H9 (cell line): Measurements from ENCODE around the gene INPP5A. TPM values are rescaled to one million over a fixed set of nuclear protein-coding genes. Genes with fewer than 3 reads are reported as not detected.

Source experiments
- DNase-seq: peaks from one replicate; pipeline ENCODE4 v3.0.0-alpha.2; 2017
- H2AFZ ChIP-seq: one replicate; pipeline ENCODE4 v1.6.1; 2013; ENCODE audit warnings: mild to moderate bottlenecking, low read length, control low read depth, moderate library complexity
- H2AK5ac ChIP-seq: 2 replicates; pipeline ENCODE4 v1.6.1; 2013; ENCODE audit warnings: low read length, control low read depth, mixed read lengths; ENCODE audit not compliant: insufficient read length
- H2BK120ac ChIP-seq: one replicate; pipeline ENCODE4 v1.6.1; 2013; ENCODE audit warnings: low read depth, mild to moderate bottlenecking, low read length, control low read depth, inconsistent platforms; ENCODE audit not compliant: poor library complexity, severe bottlenecking
- H2BK12ac ChIP-seq: 2 replicates; pipeline ENCODE4 v1.6.1; 2013; ENCODE audit warnings: low read length, control low read depth, mixed read lengths, low read depth; ENCODE audit not compliant: insufficient read length
- H2BK15ac ChIP-seq: 2 replicates; pipeline ENCODE4 v1.6.1; 2013; ENCODE audit warnings: low read depth, low read length, control low read depth
- H2BK20ac ChIP-seq: one replicate; pipeline ENCODE4 v1.6.1; 2013; ENCODE audit warnings: low read depth, mild to moderate bottlenecking, low read length, control low read depth, inconsistent platforms; ENCODE audit not compliant: poor library complexity, severe bottlenecking
- H2BK5ac ChIP-seq: 2 replicates; pipeline ENCODE4 v1.6.1; 2013; ENCODE audit warnings: low read length, control low read depth, mixed read lengths; ENCODE audit not compliant: insufficient read length
- H3K14ac ChIP-seq: 2 replicates; pipeline ENCODE4 v1.6.1; 2013; ENCODE audit warnings: low read length, control low read depth; ENCODE audit not compliant: insufficient read depth
- H3K18ac ChIP-seq: 2 replicates; pipeline ENCODE4 v1.6.1; 2013; ENCODE audit warnings: low read depth, mild to moderate bottlenecking, mixed read lengths, low read length, control low read depth; ENCODE audit not compliant: insufficient read length
- H3K23ac ChIP-seq: 2 replicates; pipeline ENCODE4 v1.6.1; 2013; ENCODE audit warnings: low read length, control low read depth, mixed read lengths, low read depth; ENCODE audit not compliant: insufficient read length
- H3K23me2 ChIP-seq: 2 replicates; pipeline ENCODE4 v1.6.1; 2013; ENCODE audit warnings: low read depth, mild to moderate bottlenecking, mixed read lengths, low read length, control low read depth; ENCODE audit not compliant: insufficient read length, poor library complexity, severe bottlenecking
- H3K27ac ChIP-seq: 2 replicates; pipeline ENCODE4 v1.5.1; 2013; ENCODE audit warnings: low read length, control low read depth, mixed read lengths, low read depth; ENCODE audit not compliant: insufficient read length
- H3K27me3 ChIP-seq: 2 replicates; pipeline ENCODE4 v1.6.1; 2013; ENCODE audit warnings: low read length, control low read depth, inconsistent platforms; ENCODE audit not compliant: insufficient read depth
- H3K4ac ChIP-seq: 2 replicates; pipeline ENCODE4 v1.6.1; 2013; ENCODE audit warnings: low read depth, mild to moderate bottlenecking, control low read depth, inconsistent platforms, low read length, moderate library complexity
- H3K4me1 ChIP-seq: 2 replicates; pipeline ENCODE4 v1.6.1; 2013; ENCODE audit warnings: low read length, control low read depth, inconsistent platforms; ENCODE audit not compliant: insufficient read depth
- H3K4me2 ChIP-seq: 2 replicates; pipeline ENCODE4 v1.6.1; 2013; ENCODE audit warnings: low read length, control low read depth, mixed read lengths; ENCODE audit not compliant: insufficient read length, insufficient read depth
- H3K56ac ChIP-seq: 2 replicates; pipeline ENCODE4 v1.6.1; 2013; ENCODE audit warnings: low read depth, mild to moderate bottlenecking, mixed read lengths, low read length, control low read depth; ENCODE audit not compliant: insufficient read length
- H3K79me1 ChIP-seq: 2 replicates; pipeline ENCODE4 v1.6.1; 2013; ENCODE audit warnings: low read depth, mild to moderate bottlenecking, moderate library complexity, low read length, control low read depth, inconsistent platforms; ENCODE audit not compliant: insufficient read depth, poor library complexity, severe bottlenecking
- H3K79me2 ChIP-seq: 2 replicates; pipeline ENCODE4 v1.6.1; 2013; ENCODE audit warnings: low read length, control low read depth, inconsistent platforms; ENCODE audit not compliant: insufficient read depth
- H3K9ac ChIP-seq: 2 replicates; pipeline ENCODE4 v1.6.1; 2013; ENCODE audit warnings: low read length, control low read depth, mixed read lengths; ENCODE audit not compliant: insufficient read length; ENCODE audit errors: extremely low read depth
- H3K9me3 ChIP-seq: one replicate; pipeline ENCODE4 v1.6.1; 2013; ENCODE audit warnings: low read depth, low read length, inconsistent platforms; ENCODE audit not compliant: control insufficient read depth
- H3T11ph ChIP-seq: one replicate; pipeline ENCODE4 v1.6.1; 2013; ENCODE audit warnings: mild to moderate bottlenecking, low read length, control low read depth, inconsistent platforms
- H4K20me1 ChIP-seq: one replicate; pipeline ENCODE4 v1.6.1; 2013; ENCODE audit not compliant: control insufficient read depth, insufficient read length, insufficient read depth
- H4K5ac ChIP-seq: 2 replicates; pipeline ENCODE4 v1.6.1; 2013; ENCODE audit warnings: low read depth, mild to moderate bottlenecking, mixed read lengths, low read length, control low read depth; ENCODE audit not compliant: insufficient read length
- H4K8ac ChIP-seq: replicated peaks from 2 replicates; pipeline ENCODE4 v1.6.1; 2013; ENCODE audit warnings: low read length, control low read depth, mixed read lengths, low read depth; ENCODE audit not compliant: insufficient read length
- H4K91ac ChIP-seq: 2 replicates; pipeline ENCODE4 v1.6.1; 2013; ENCODE audit warnings: low read depth, mild to moderate bottlenecking, moderate library complexity, mixed read lengths, low read length, control low read depth; ENCODE audit not compliant: insufficient read length
- H3K27ac Mint-ChIP-seq, 3 experiments: 2 replicates in 2 of 3; 3 replicates in 1 of 3; pipeline ENCODE4 v1.8.0; 2020 to 2021; ENCODE audit warnings: mixed read lengths in 3 of 3, mild to moderate bottlenecking in 1 of 3, moderate library complexity in 1 of 3
- H3K27me3 Mint-ChIP-seq: 2 replicates; pipeline ENCODE4 v1.8.0; 2021; ENCODE audit warnings: low read depth, mild to moderate bottlenecking, moderate library complexity, mixed read lengths
- H3K36me3 Mint-ChIP-seq, 3 experiments: 2 replicates in 2 of 3; 3 replicates in 1 of 3; pipeline ENCODE4 v1.8.0; 2020 to 2021; ENCODE audit warnings: low read depth in 3 of 3, mixed read lengths in 3 of 3; ENCODE audit not compliant: insufficient read depth in 1 of 3
- H3K4me1 Mint-ChIP-seq, 2 experiments: 2 replicates each; pipeline ENCODE4 v1.8.0; 2020; ENCODE audit warnings: mixed read lengths in 2 of 2
- H3K4me3 Mint-ChIP-seq, 2 experiments: 2 replicates in 1 of 2; 3 replicates in 1 of 2; pipeline ENCODE4 v1.8.0; 2020 to 2021; ENCODE audit warnings: mild to moderate bottlenecking in 2 of 2, mixed read lengths in 2 of 2, moderate library complexity in 1 of 2
- H3K9me3 Mint-ChIP-seq, 2 experiments: 2 replicates in 1 of 2; 3 replicates in 1 of 2; pipeline ENCODE4 v1.8.0; 2020; ENCODE audit warnings: mild to moderate bottlenecking in 2 of 2, mixed read lengths in 2 of 2, moderate library complexity in 1 of 2
- WGBS: extraction: QIAGEN DNeasy Blood & Tissue Kit; methylation state at CpG from one replicate; pipeline ENCODE4 v1.1.7; 2013; ENCODE audit warnings: missing lambda C conversion rate, low lambda C conversion rate, mixed read lengths; ENCODE audit not compliant: insufficient read length; ENCODE audit errors: extremely low coverage; 5-methylcytosine and 5-hydroxymethylcytosine counted together
- total RNA-seq: library from RNA; stranded (reverse); gene quantifications from 2 replicates; pipeline ENCODE4 v1.2.1, GENCODE V29; 2021
- TF ChIP-seq, protein P1 (sequence below): fragments of 200-600 bp; sonication (generic); conservative IDR thresholded peaks from 3 replicates; pipeline ENCODE4 v1.8.0; 2021; ENCODE audit warnings: antibody characterized with exemption, mild to moderate bottlenecking

INPP5A gene
- total RNA-seq, 1 experiment from 2014 or later, result 17.7 TPM

GRCh38 chr10:132556994-132557441 lies 19.4 kb downstream of the INPP5A start:
- Mint-ChIP-seq H3K4me3 (no peak overlapping the region), H3K27ac (no peak overlapping the region; a peak in 1 of 7 replicates), H3K9me3 (peaks cover 5% of the 10 kb centered on the region in 2 experiments; a peak in 4 of 5 replicates), H3K4me1 (peaks cover 2 to 3% of the 10 kb centered on the region in 2 experiments; a peak in 2 of 4 replicates), H3K36me3 (peaks cover 0 to 10% (median 2%) of the 10 kb centered on the region in 3 experiments; a peak in 4 of 7 replicates), H3K27me3 (peaks cover 3% of the 10 kb centered on the region; the same call in 1 of the 2 replicates)
- Histone ChIP-seq H2BK5ac (no peak overlapping the region), H3K4ac (no peak overlapping the region), H3T11ph (no peak overlapping the region), H3K18ac (no peak overlapping the region), H3K79me1 (no peaks in the 10 kb centered on the region), H4K20me1 (no peaks in the 10 kb centered on the region), H3K14ac (no peak overlapping the region), H3K4me1 (no peaks in the 10 kb centered on the region), H3K79me2 (peaks cover 3% of the 10 kb centered on the region; the same call in 1 of the 2 replicates), H4K8ac (no peak overlapping the region), H2BK15ac (no peak overlapping the region), H3K23me2 (no peaks in the 10 kb centered on the region), H2AK5ac (no peak overlapping the region), H2AFZ (no peak overlapping the region), H3K27me3 (no peaks in the 10 kb centered on the region), H3K9ac (no peak overlapping the region), H2BK120ac (no peak overlapping the region), H2BK20ac (no peak overlapping the region), H4K5ac (no peak overlapping the region), H4K91ac (no peak overlapping the region), H3K4me2 (no peak overlapping the region), H3K23ac (no peak overlapping the region), H3K27ac (no peak overlapping the region), H2BK12ac (no peak overlapping the region), H3K9me3 (no peaks in the 10 kb centered on the region), H3K56ac (no peak overlapping the region)
- DNase-seq, result no peak
- TF ChIP-seq, protein P1, sequence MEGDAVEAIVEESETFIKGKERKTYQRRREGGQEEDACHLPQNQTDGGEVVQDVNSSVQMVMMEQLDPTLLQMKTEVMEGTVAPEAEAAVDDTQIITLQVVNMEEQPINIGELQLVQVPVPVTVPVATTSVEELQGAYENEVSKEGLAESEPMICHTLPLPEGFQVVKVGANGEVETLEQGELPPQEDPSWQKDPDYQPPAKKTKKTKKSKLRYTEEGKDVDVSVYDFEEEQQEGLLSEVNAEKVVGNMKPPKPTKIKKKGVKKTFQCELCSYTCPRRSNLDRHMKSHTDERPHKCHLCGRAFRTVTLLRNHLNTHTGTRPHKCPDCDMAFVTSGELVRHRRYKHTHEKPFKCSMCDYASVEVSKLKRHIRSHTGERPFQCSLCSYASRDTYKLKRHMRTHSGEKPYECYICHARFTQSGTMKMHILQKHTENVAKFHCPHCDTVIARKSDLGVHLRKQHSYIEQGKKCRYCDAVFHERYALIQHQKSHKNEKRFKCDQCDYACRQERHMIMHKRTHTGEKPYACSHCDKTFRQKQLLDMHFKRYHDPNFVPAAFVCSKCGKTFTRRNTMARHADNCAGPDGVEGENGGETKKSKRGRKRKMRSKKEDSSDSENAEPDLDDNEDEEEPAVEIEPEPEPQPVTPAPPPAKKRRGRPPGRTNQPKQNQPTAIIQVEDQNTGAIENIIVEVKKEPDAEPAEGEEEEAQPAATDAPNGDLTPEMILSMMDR, result no peak
- no CpG with 5 or more reads among the region's 18 CpGs for WGBS
